AG10803 (cell line): ENCODE data around the gene ATP2B3.
A peak's percentile ranks its signal among the peaks of the same experiment; 100 is the strongest.

Experiments
- DNase-seq: peaks from one replicate; pipeline ENCODE4 v3.0.0; 2010; ENCODE audit warnings: low read depth
- H3K4me3 ChIP-seq: 2 replicates; pipeline ENCODE4 v1.5.1; 2011; ENCODE audit warnings: mild to moderate bottlenecking, low read length, control low read depth
- TF ChIP-seq, protein P1 (sequence below): conservative IDR thresholded peaks from 2 replicates; pipeline ENCODE4 v1.5.1; 2011; ENCODE audit warnings: mild to moderate bottlenecking, low read length, control low read depth, inconsistent platforms

Gene ATP2B3

DNA sequence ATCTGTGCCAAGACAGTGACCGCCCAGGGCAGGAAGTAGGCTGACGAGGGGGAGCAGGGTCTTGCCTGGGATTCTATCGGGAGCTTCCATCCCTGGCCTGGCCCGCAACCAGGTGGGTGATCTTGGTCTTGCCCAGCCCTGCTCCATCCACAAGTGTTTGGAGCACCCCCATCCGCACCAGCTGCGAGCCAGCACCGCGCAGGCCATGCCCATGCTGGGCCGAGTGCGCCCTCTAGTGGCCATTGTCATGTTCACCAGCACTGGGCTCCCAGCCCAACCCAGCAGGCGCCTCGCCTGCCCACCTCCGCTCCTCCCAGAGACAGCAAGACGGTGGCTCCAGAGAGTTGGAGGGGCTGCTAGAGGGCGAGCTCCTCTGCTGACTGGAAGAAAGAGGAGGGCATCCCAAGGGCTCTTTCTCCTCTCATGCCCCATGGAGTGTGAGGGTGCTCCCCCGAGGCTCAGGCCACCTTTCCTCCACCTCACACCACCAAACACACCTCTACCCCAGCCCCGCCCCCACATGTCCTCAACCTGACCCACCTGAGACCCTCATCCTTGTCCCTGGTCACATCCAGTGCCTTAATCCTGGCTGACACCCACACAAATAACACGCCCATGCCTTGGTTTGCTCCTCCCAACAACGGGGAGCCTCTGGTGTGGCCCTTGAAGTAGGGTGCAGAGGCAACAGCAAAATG is 9.8 kb upstream of the ATP2B3 start:
- peak; percentile 59 for DNase-seq
- TF ChIP-seq, protein P1, sequence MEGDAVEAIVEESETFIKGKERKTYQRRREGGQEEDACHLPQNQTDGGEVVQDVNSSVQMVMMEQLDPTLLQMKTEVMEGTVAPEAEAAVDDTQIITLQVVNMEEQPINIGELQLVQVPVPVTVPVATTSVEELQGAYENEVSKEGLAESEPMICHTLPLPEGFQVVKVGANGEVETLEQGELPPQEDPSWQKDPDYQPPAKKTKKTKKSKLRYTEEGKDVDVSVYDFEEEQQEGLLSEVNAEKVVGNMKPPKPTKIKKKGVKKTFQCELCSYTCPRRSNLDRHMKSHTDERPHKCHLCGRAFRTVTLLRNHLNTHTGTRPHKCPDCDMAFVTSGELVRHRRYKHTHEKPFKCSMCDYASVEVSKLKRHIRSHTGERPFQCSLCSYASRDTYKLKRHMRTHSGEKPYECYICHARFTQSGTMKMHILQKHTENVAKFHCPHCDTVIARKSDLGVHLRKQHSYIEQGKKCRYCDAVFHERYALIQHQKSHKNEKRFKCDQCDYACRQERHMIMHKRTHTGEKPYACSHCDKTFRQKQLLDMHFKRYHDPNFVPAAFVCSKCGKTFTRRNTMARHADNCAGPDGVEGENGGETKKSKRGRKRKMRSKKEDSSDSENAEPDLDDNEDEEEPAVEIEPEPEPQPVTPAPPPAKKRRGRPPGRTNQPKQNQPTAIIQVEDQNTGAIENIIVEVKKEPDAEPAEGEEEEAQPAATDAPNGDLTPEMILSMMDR, result peak; percentile 57
- no peak overlapping the region for H3K4me3 ChIP-seq

DNA sequence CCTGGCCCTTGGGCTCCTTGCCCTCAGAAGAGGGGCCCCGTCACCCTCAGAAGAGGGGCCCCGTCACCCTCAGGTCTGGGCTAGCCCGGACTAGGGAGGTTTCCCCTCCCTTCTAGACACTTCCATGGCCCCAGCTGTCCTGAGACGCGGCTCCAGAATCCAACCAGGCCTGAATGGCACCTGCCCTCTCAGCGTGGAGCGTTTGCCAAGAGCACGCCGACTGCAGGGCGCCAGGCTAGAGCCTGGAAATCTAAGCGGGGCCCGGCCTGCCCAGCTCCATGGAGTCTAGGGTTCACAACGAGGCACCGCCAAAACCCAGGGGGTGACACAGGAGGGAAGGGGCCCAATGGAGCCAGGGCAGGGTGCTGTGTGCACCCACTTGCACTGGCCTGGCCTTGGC is 7.8 kb upstream of the ATP2B3 start:
- DNase-seq, result no peak
- TF ChIP-seq, protein P1, result no peak
- H3K4me3 ChIP-seq, result no peak overlapping the region

DNA sequence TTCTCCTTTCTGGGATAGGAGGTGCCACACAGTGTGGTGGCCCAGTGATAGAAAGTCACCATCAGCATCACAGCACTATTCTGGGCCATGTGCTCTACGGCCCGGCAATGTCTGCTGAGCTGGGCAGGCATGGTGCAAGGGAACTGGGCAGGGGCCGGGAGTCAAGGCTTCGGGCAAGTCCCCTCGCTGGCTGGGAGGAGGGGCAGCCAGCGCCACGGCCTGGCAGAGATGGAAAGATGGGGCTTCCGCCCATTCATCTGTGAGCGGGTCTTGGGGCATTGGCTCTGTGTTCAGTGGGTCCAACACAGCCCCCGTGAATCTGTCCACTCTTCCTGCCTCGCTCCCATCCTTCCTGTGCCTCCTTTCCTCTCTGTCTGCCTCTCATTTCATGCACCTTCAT is 7.1 kb upstream of the ATP2B3 start:
- DNase-seq, result no peak
- TF ChIP-seq, protein P1, result no peak
- H3K4me3 ChIP-seq, result no peak overlapping the region

DNA sequence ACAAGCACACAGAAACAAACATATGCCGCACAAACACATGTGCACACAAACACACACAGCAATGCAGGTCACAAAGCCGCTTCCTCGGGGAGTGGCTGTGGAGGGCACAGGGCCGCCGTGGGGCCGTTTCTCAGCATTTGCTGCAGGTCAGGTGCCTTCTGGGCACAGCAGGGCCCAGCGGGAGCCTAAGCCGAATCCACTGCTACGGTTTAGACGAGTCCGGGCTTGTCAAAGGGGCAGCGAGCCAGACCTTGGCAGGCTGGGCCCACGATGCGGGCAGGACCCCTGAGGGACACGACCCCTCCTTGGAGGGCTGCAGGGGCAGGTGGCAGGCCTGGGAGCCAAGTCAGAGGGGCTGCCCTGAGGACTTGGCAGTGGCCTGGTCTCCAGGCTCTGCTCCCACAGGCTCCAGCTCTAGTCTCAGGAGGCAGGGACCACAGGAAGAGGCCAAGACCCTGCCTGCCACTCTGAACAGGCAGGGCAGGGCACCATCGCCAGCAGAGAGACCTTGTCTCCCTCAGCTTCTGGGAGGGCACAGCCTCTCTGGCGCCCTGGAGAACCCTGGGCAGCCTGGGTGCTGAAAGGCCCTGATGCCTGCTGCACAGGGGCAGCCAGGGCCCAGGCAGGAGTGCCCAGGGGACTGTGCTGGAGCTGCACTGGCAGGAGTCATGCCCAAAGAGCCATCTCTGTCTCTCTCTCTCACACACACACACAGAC is 5.5 kb upstream of the ATP2B3 start:
- TF ChIP-seq, protein P1, result no peak
- H3K4me3 ChIP-seq, result no peak overlapping the region
- no peak for DNase-seq

DNA sequence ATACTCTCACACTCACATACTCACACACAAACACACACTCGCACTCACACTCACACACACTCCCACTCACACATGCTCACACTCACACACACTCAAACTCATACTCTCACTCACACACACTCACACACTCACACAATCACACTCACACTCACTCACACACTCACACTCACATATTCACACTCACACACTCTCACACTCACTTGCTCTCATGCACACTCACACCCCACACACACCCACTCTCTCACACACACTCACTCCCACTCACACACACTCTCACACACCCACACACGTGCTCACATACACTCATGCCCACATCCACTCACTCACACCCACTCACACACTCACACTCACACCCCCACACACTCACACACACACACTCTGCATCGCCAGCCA is 4.9 kb upstream of the ATP2B3 start:
- DNase-seq, result no peak
- TF ChIP-seq, protein P1, result no peak
- no peak overlapping the region for H3K4me3 ChIP-seq

DNA sequence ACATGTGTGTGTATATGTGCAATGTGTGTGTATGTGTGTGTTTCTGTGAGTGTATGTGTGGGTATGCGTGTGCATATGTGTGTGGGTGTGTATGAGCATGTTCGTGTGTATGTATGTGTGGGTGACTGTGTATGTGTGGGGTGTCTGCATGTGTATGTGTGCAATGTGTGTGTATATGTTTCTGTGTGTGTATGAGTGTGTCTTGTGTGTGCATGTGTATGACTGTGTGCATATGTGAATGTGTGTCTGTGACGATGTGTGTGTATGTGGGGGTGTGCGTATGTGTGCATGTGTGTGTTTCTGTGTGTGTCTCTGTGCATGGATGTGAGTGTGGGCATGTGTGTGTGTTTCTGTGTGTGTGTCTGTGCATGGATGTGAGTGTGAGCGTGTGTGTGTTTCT is 4.2 kb upstream of the ATP2B3 start:
- no peak for DNase-seq
- TF ChIP-seq, protein P1, result no peak

DNA sequence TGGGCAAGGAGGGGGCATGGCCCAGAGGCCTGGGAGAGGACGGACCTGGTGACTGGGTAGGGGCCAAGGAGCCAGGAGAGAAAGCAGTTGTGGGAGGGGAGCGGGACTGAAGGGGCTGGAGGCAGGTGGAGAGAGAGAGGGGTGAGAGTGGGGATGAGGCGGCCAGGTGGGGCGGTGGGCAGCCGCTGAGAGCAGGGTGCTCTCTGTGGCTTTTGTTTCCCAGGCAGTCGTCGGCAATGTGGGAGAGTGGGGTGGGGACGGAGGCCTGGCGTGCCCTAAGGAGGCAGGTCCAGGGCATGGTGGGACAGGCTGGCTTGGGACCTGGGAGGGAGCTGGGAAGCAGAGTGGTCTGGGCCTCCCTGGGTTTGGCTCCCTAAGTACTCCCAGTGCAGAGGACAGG is 3.2 kb upstream of the ATP2B3 start:
- no peak for DNase-seq
- TF ChIP-seq, protein P1, result no peak
- no peak overlapping the region for H3K4me3 ChIP-seq

More for the DNA sequence above, 4.2 kb upstream of the ATP2B3 start:
- H3K4me3 ChIP-seq, result no peak overlapping the region
